GM12878 (cell line): Measurements from ENCODE around the gene GDF3.

Source experiments
- BHLHE40 ChIP-seq, 2 experiments: fragments of 450-650 bp in 1 of 2; IDR thresholded peaks; 2 replicates each; pipeline ENCODE4 v1.6.1; 2011 to 2017; ENCODE audit warnings: low read depth in 2 of 2, borderline replicate concordance in 1 of 2, improper control_type of control experiment in 1 of 2, low read length in 1 of 2, mild to moderate bottlenecking in 1 of 2
- CBFB ChIP-seq: IDR thresholded peaks from 2 replicates; pipeline ENCODE4 v1.6.1; 2016; ENCODE audit warnings: antibody characterized with exemption, low read depth
- TAF1 ChIP-seq: IDR thresholded peaks from 2 replicates; pipeline ENCODE4 v1.6.1; 2011; ENCODE audit warnings: mild to moderate bottlenecking, low read depth, low read length, borderline replicate concordance
- TF ChIP-seq, protein P1 (sequence below), 3 experiments: IDR thresholded peaks in 2 of 3; conservative IDR thresholded peaks in 1 of 3; 2 replicates each; pipeline ENCODE4 v1.5.1; 2011; ENCODE audit warnings: low read depth in 3 of 3, low read length in 3 of 3, mild to moderate bottlenecking in 3 of 3, control low read depth in 2 of 3, moderate library complexity in 2 of 3, inconsistent platforms in 1 of 3, mixed read lengths in 1 of 3; ENCODE audit not compliant: control insufficient read depth in 2 of 3, insufficient read depth in 1 of 3; ENCODE audit errors: extremely low read depth in 1 of 3
- TF ChIP-seq, protein P2 (sequence below): IDR thresholded peaks from 2 replicates; pipeline ENCODE4 v1.6.1; 2011; ENCODE audit warnings: borderline replicate concordance, low read depth, mild to moderate bottlenecking, moderate library complexity, mixed read lengths, low read length; ENCODE audit not compliant: insufficient read depth; ENCODE audit errors: extremely low read length

DNA sequence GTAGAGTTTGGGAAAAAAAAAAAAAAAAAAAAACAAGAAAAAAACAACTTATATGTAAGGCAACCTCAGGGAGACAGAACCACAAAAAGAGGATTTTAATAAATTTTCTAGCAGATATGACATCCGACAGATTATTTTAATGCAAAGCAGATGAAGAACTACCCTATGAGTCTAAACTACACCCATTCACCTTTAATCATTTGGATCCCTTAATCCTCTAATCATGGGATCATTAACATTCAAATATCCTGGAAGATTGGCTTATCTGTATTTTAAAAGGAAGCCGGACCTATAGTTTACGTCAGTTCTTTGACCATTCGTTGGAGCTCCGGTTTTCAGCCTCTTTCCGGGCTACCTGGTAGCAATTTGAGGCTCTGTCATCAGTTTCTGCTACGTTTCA is 15.6 kb upstream of the GDF3 start, which contains the start of gene DPPA3:
- TF ChIP-seq, protein P1, sequence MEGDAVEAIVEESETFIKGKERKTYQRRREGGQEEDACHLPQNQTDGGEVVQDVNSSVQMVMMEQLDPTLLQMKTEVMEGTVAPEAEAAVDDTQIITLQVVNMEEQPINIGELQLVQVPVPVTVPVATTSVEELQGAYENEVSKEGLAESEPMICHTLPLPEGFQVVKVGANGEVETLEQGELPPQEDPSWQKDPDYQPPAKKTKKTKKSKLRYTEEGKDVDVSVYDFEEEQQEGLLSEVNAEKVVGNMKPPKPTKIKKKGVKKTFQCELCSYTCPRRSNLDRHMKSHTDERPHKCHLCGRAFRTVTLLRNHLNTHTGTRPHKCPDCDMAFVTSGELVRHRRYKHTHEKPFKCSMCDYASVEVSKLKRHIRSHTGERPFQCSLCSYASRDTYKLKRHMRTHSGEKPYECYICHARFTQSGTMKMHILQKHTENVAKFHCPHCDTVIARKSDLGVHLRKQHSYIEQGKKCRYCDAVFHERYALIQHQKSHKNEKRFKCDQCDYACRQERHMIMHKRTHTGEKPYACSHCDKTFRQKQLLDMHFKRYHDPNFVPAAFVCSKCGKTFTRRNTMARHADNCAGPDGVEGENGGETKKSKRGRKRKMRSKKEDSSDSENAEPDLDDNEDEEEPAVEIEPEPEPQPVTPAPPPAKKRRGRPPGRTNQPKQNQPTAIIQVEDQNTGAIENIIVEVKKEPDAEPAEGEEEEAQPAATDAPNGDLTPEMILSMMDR (IDR thresholded peaks at IDR 0.05 in 2 of 3, conservative IDR thresholded peaks at IDR 0.05 in 1 of 3; ENCODE audit: control insufficient read depth in 2 of 3, extremely low read depth in 1 of 3, insufficient read depth in 1 of 3, low read depth in 3 of 3, low read length in 3 of 3): no peak
- TF ChIP-seq, protein P2, sequence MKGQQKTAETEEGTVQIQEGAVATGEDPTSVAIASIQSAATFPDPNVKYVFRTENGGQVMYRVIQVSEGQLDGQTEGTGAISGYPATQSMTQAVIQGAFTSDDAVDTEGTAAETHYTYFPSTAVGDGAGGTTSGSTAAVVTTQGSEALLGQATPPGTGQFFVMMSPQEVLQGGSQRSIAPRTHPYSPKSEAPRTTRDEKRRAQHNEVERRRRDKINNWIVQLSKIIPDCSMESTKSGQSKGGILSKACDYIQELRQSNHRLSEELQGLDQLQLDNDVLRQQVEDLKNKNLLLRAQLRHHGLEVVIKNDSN: no peak
- TF ChIP-seq TAF1 (no peak), BHLHE40 (IDR thresholded peaks at IDR 0.05; ENCODE audit: borderline replicate concordance in 1 of 2, low read depth in 2 of 2, low read length in 1 of 2) (no peak), CBFB (no peak)
